Omental fat pad (tissue), 4 donors: ENCODE results near the gene TRAF3IP1. TPM values are rescaled to one million over a fixed set of nuclear protein-coding genes. Genes with fewer than 3 reads are reported as not detected.

Experiments
- ATAC-seq: fragments of 150-250 bp; one replicate; pipeline ENCODE4 v1.9.1; 2016; ENCODE audit warnings: mild to moderate bottlenecking, moderate library complexity; ENCODE audit not compliant: low FRiP score
- DNase-seq: peaks from one replicate; pipeline ENCODE4 v3.0.0-alpha.2; 2019; ENCODE audit warnings: low spot score
- CTCF ChIP-seq, 3 donors: fragments of 450-650 bp; IDR thresholded peaks; one replicate each; pipeline ENCODE4 v1.5.1; 2016 to 2017; ENCODE audit warnings: antibody characterized with exemption in 3 of 3, mild to moderate bottlenecking in 3 of 3, moderate library complexity in 2 of 3
- total RNA-seq, 4 donors: library from RNA; depleted of rRNA; stranded (reverse); fragments of >200 nt; gene quantifications; one replicate each; pipeline ENCODE4 v1.1.0, GENCODE V29; 2016

The TRAF3IP1 gene
- total RNA-seq, 4 donors from 2014 or later = 8.4 to 15.9 (median 12.5) TPM

- DNase-seq (no peak), ATAC-seq (no peak)
- no peak for TF ChIP-seq CTCF (IDR thresholded peaks at IDR 0.05)
Observed at GRCh38 chr2:238294393-238295143, 25.8 kb upstream of the TRAF3IP1 start.

GRCh38 chr2:238295144-238296112, 24.9 kb upstream of the TRAF3IP1 start:
- no peak for DNase-seq
- TF ChIP-seq CTCF (IDR thresholded peaks at IDR 0.05) = no peak
- ATAC-seq = no peak

- DNase-seq = no peak
Observed at GRCh38 chr2:238296638-238297457, 23.5 kb upstream of the TRAF3IP1 start.

GRCh38 chr2:238299803-238300202, 20.5 kb upstream of the TRAF3IP1 start:
- ATAC-seq (no peak), DNase-seq (no peak)
- no peak for TF ChIP-seq CTCF (IDR thresholded peaks at IDR 0.05)

More at GRCh38 chr2:238296638-238297457, 23.5 kb upstream of the TRAF3IP1 start:
- no peak for ATAC-seq
- TF ChIP-seq CTCF (IDR thresholded peaks at IDR 0.05) = no peak

GRCh38 chr2:238302087-238302486, 18.2 kb upstream of the TRAF3IP1 start:
- no peak for ATAC-seq

More at GRCh38 chr2:238302087-238302486, 18.2 kb upstream of the TRAF3IP1 start:
- no peak for TF ChIP-seq CTCF (IDR thresholded peaks at IDR 0.05)
- no peak for DNase-seq
